Measurements from ENCODE around the gene FMNL2. TPM values are rescaled to one million over a fixed set of nuclear protein-coding genes. Genes with fewer than 3 reads are reported as not detected.

The FMNL2 gene
- total RNA-seq, 3 donors from 2014 or later (not counting 1 experiment from before 2014, with no cell fraction given): 0.34 to 3.0 (median 0.78) TPM

- intact Hi-C loops (cut with micrococcal nuclease): no loop called here
- Mint-ChIP-seq H3K4me3 (no peak overlapping the region), H3K4me1 (peaks cover 21 to 22% of the 10 kb centered on the region in 2 donors), H3K36me3 (no peaks in the 10 kb centered on the region), H3K9me3 (no peaks in the 10 kb centered on the region), H3K27me3 (ENCODE audit: low read depth in 2 of 2) (no peaks in the 10 kb centered on the region), H3K27ac (no peak overlapping the region)
- peaks cover 17% of the 10 kb centered on the region for H3K4me1 ChIP-seq (ENCODE audit: control insufficient read depth, insufficient read depth, low read length)
- no peak overlapping the region for H3K27ac ChIP-seq (ENCODE audit: low read length)
- no peak for DNase-seq
- no peak overlapping the region for H3K4me3 ChIP-seq (ENCODE audit: low read length)
- H3K36me3 ChIP-seq (ENCODE audit: control insufficient read depth, insufficient read depth, low read length): no peaks in the 10 kb centered on the region
- TF ChIP-seq CTCF (IDR thresholded peaks at IDR 0.05): no peak
- no peaks in the 10 kb centered on the region for H3K27me3 ChIP-seq (ENCODE audit: control insufficient read depth, insufficient read depth, low read length)
- ATAC-seq: no peak
- 88% methylated on average over 4 of the region's 5 CpGs for WGBS (ENCODE audit: insufficient coverage)
- no peaks in the 10 kb centered on the region for H3K9me3 ChIP-seq (ENCODE audit: control insufficient read depth, insufficient read depth, low read length)
These were observed 280.2 kb downstream of the FMNL2 start for GRCh38 chr2:152615177-152615576.

- intact Hi-C loops (cut with micrococcal nuclease): no loop called here
- 91% methylated on average over 3 of the region's 4 CpGs for WGBS (ENCODE audit: insufficient coverage)
- Histone ChIP-seq H3K9me3 (ENCODE audit: control insufficient read depth, insufficient read depth, low read length) (no peaks in the 10 kb centered on the region), H3K4me1 (ENCODE audit: control insufficient read depth, insufficient read depth, low read length) (peaks cover 4% of the 10 kb centered on the region), H3K4me3 (ENCODE audit: low read length) (no peak overlapping the region), H3K36me3 (ENCODE audit: control insufficient read depth, insufficient read depth, low read length) (no peaks in the 10 kb centered on the region), H3K27ac (ENCODE audit: low read length) (no peak overlapping the region), H3K27me3 (ENCODE audit: control insufficient read depth, insufficient read depth, low read length) (no peaks in the 10 kb centered on the region)
- TF ChIP-seq CTCF (IDR thresholded peaks at IDR 0.05): no peak
- Mint-ChIP-seq H3K4me3 (no peak overlapping the region), H3K36me3 (no peaks in the 10 kb centered on the region), H3K9me3 (no peaks in the 10 kb centered on the region), H3K27ac (no peak overlapping the region), H3K4me1 (peaks cover 21 to 23% of the 10 kb centered on the region in 2 donors), H3K27me3 (ENCODE audit: low read depth in 2 of 2) (peaks cover 0 to 8% of the 10 kb centered on the region in 2 donors)
- DNase-seq: no peak
- no peak for ATAC-seq
These were observed 282.6 kb downstream of the FMNL2 start for GRCh38 chr2:152617456-152618192.

- 96% methylated on average over 4 of the region's 5 CpGs for WGBS (ENCODE audit: insufficient coverage)
- H3K4me1 Mint-ChIP-seq: peaks cover 15 to 17% of the 10 kb centered on the region in 2 donors
- no peak for ATAC-seq
These were observed 283.2 kb downstream of the FMNL2 start for GRCh38 chr2:152618193-152618564.

More at GRCh38 chr2:152618193-152618564, 283.2 kb downstream of the FMNL2 start:
- H3K4me3 Mint-ChIP-seq: no peak overlapping the region
- intact Hi-C loops (cut with micrococcal nuclease): no loop called here
- H3K4me3 ChIP-seq (ENCODE audit: low read length): no peak overlapping the region
- no peaks in the 10 kb centered on the region for H3K9me3 ChIP-seq (ENCODE audit: control insufficient read depth, insufficient read depth, low read length)
- H3K4me1 ChIP-seq (ENCODE audit: control insufficient read depth, insufficient read depth, low read length): no peaks in the 10 kb centered on the region
- no peaks in the 10 kb centered on the region for H3K36me3 ChIP-seq (ENCODE audit: control insufficient read depth, insufficient read depth, low read length)
- no peaks in the 10 kb centered on the region for H3K27me3 ChIP-seq (ENCODE audit: control insufficient read depth, insufficient read depth, low read length)
- H3K27me3 Mint-ChIP-seq (ENCODE audit: low read depth in 2 of 2): peaks cover 0 to 8% of the 10 kb centered on the region in 2 donors
- no peak overlapping the region for H3K27ac Mint-ChIP-seq
- no peaks in the 10 kb centered on the region for H3K36me3 Mint-ChIP-seq
- no peaks in the 10 kb centered on the region for H3K9me3 Mint-ChIP-seq
- TF ChIP-seq CTCF (IDR thresholded peaks at IDR 0.05): no peak
- no peak overlapping the region for H3K27ac ChIP-seq (ENCODE audit: low read length)
- no peak for DNase-seq

Measured in natural killer cell (primary cell).